Ovary (tissue), 9 donors: ENCODE measurements around the gene RNF44. TPM values are rescaled to one million over a fixed set of nuclear protein-coding genes. Genes with fewer than 3 reads are reported as not detected.
A peak's percentile ranks its signal among the peaks of the same experiment; 100 is the strongest.

Source experiments
- DNase-seq, 5 donors: peaks; one replicate each; pipeline ENCODE4 v3.0.0-alpha.2; 2019 to 2020
- H3K27ac ChIP-seq, 2 donors: fragments of 200-600 bp; one replicate each; pipeline versions ENCODE4 v1.5.1 to v1.8.0; 2019 to 2022
- H3K27me3 ChIP-seq: fragments of 200-600 bp; one replicate; pipeline ENCODE4 v1.8.0; 2022
- H3K36me3 ChIP-seq: fragments of 200-600 bp; sonication (generic); one replicate; pipeline ENCODE4 v1.5.1; 2019
- H3K4me1 ChIP-seq: one replicate; pipeline ENCODE4 v1.8.1; 2013; ENCODE audit warnings: mild to moderate bottlenecking, moderate library complexity; ENCODE audit not compliant: insufficient read depth
- H3K4me3 ChIP-seq: fragments of 200-600 bp; sonication (generic); one replicate; pipeline ENCODE4 v1.5.1; 2017
- H3K9me3 ChIP-seq, 2 donors: fragments of 200-600 bp in 1 of 2; sonication (generic) in 1 of 2; one replicate each; pipeline versions ENCODE4 v1.5.1 to v1.8.1; 2013 to 2019; ENCODE audit warnings: mild to moderate bottlenecking in 1 of 2, moderate library complexity in 1 of 2
- EP300 ChIP-seq: sonication (generic); formaldehyde crosslinking; IDR thresholded peaks from one replicate; pipeline ENCODE4 v1.6.1; 2017; ENCODE audit warnings: antibody characterized with exemption
- POLR2A ChIP-seq: fragments of 450-650 bp; IDR thresholded peaks from one replicate; pipeline ENCODE4 v1.6.1; 2017; ENCODE audit warnings: antibody characterized with exemption, mild to moderate bottlenecking, moderate library complexity
- WGBS, 3 donors: extraction: QIAGEN DNeasy Blood & Tissue Kit in 1 of 3; methylation state at CpG; one replicate each; pipeline versions ENCODE4 v1.1.5 to v1.1.7; 2013 to 2017; 5-methylcytosine and 5-hydroxymethylcytosine counted together
- intact Hi-C, 4 donors: fragments of 100-400 bp; cut with DNase I; formaldehyde crosslinking; loops; one replicate each; pipeline versions ENCODE4 v1.11.0 to v1.15.1; 2022 to 2023
- polyA plus RNA-seq, 2 donors: library from polyadenylated mRNA; stranded (reverse); fragments of 200-250 nt in 1 of 2; fragments of 350-450 nt in 1 of 2; fragmentation: Illumina TruSeq in 1 of 2; extraction: RNeasy Lipid Tissue Mini Kit (QIAGEN cat#74804) in 1 of 2; gene quantifications; one replicate each; pipeline ENCODE4 v1.2.3, GENCODE V29; 2013 to 2014
- total RNA-seq, 7 donors: library from RNA; depleted of rRNA in 2 of 7; stranded (reverse); fragments of >200 nt in 2 of 7; fragmentation: NEBNext Ultra II Directional in 3 of 7; extraction: Animal tissue kit (Norgen Biotek cat#: 25700) in 3 of 7; gene quantifications; one replicate each; pipeline versions ENCODE4 v1.1.0 to v1.2.4, GENCODE V29; 2016 to 2023
- TF ChIP-seq, protein P1 (sequence below), 3 donors: fragments of 450-650 bp in 2 of 3; fragments of 200-600 bp in 1 of 3; IDR thresholded peaks; one replicate each; pipeline versions ENCODE4 v1.5.1 to v1.8.0; 2016 to 2022; ENCODE audit warnings: antibody characterized with exemption in 3 of 3, mild to moderate bottlenecking in 1 of 3
- donor health status: DM: no; HTN: no; CAD: no; lungs with moderate emphysema.
- donor health status: DM: no; HTN: no; CAD: no.
- donor health status: Bipolar disorder and iron deficiency.
- donor health status: DM: yes; HTN: yes; CAD: no.
- donor health status: DM: no; HTN: no; CAD: no.
- donor health status: DM: yes; HTN: yes; CAD: no.

RNF44 gene
- total and polyA plus RNA-seq, 9 donors: 9.2 to 44.7 (median 30.2) TPM

DNA sequence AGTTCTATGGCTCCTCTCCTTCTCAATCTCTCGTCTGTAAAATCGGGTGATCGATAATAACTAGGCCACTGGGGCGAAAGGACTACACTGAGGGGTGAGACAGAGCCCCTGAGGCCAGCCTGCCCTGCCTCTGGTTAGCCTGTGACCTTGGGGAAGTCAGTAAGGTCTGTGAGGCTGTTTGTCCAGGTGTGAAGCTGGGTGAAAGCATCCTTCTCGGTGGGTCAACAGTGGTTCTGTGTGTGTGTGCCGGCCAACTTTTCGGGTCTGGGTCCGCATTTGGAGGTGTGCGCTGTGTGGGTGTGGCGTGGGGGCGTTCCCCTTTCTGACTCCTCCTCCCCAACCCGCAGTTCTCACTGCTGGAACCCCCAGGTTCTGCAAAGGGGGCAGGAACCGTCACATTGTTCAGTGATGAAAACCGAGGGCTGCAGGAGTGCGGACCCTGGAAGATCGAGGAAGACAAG, 5.0 kb upstream of the RNF44 start:
- peak; percentile 27 to 57 (median 44) for DNase-seq
- Histone ChIP-seq H3K36me3 (no peaks in the 10 kb centered on the region), H3K27ac (peak overlapping the region; percentile 18 to 79), H3K4me3 (peak overlapping the region; percentile 79), H3K27me3 (no peaks in the 10 kb centered on the region), H3K4me1 (peaks cover 7% of the 10 kb centered on the region), H3K9me3 (no peaks in the 10 kb centered on the region)
- TF ChIP-seq POLR2A (no peak), EP300 (no peak)
- TF ChIP-seq, protein P1, sequence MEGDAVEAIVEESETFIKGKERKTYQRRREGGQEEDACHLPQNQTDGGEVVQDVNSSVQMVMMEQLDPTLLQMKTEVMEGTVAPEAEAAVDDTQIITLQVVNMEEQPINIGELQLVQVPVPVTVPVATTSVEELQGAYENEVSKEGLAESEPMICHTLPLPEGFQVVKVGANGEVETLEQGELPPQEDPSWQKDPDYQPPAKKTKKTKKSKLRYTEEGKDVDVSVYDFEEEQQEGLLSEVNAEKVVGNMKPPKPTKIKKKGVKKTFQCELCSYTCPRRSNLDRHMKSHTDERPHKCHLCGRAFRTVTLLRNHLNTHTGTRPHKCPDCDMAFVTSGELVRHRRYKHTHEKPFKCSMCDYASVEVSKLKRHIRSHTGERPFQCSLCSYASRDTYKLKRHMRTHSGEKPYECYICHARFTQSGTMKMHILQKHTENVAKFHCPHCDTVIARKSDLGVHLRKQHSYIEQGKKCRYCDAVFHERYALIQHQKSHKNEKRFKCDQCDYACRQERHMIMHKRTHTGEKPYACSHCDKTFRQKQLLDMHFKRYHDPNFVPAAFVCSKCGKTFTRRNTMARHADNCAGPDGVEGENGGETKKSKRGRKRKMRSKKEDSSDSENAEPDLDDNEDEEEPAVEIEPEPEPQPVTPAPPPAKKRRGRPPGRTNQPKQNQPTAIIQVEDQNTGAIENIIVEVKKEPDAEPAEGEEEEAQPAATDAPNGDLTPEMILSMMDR (IDR thresholded peaks at IDR 0.05): no peak
- 42 to 56% (median 52%) methylated on average over 16 of the region's 16 CpGs for WGBS, 3 donors
- intact Hi-C loops: loop anchor here in 1 of 4 donors (5.0 to 10.0 kb wide), 2 partner anchors 95 to 127 kb away; partner anchors contain the start of genes CLTB and FAF2

DNA sequence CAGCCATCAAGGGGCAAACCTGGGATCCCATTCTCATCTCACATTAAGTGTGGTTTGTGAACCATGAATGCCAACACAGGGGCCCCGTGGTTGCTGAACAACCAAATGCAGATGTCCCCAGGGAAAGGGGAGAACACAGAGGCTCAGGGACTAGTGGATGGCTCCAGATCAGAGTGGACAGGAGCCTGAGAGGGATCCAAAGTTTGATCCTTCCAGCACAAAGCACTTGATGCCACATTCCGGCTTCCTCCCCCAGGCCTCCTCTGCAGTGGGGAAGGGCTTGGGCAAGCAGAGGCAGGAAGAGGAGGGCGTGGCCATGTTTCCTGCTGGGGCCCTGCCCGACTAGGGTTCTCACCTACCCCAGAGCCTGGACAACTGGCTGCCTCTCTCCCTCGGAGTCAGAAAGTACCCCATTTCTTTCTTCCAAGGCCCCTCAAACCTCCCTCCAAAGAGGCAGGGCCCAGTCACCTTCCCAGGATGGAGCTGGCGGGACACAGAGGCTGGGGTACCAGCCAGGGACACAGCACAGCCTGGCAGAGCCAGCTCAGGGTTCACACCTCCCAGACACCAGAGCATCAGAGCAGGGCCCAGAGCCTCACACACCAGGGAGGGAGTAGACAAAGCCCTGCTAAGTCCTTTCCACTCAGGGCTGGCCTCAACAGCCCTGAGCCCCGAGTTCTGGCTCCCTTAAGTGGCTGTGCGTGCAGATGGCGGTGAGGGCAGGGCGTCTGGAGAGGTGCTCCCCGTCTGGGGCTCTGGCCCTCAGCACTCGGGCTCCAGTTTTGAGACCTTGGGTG, 4.3 kb upstream of the RNF44 start:
- no peak overlapping the region for H3K4me3 ChIP-seq
- peak overlapping the region; percentile 18 to 79 for H3K27ac ChIP-seq
- no peaks in the 10 kb centered on the region for H3K27me3 ChIP-seq
- intact Hi-C loops: loop anchor here in 1 of 4 donors (5.0 to 10.0 kb wide), 2 partner anchors 94 to 127 kb away; partner anchors contain the start of genes CLTB and FAF2
- H3K4me1 ChIP-seq: peaks cover 7% of the 10 kb centered on the region
- H3K9me3 ChIP-seq: no peaks in the 10 kb centered on the region
- TF ChIP-seq POLR2A (no peak), EP300 (no peak)
- peak; percentile 42 to 70 (median 51) for DNase-seq
- H3K36me3 ChIP-seq: no peaks in the 10 kb centered on the region
- 62 to 66% (median 63%) methylated on average over 12 of the region's 12 CpGs for WGBS, 3 donors

DNA sequence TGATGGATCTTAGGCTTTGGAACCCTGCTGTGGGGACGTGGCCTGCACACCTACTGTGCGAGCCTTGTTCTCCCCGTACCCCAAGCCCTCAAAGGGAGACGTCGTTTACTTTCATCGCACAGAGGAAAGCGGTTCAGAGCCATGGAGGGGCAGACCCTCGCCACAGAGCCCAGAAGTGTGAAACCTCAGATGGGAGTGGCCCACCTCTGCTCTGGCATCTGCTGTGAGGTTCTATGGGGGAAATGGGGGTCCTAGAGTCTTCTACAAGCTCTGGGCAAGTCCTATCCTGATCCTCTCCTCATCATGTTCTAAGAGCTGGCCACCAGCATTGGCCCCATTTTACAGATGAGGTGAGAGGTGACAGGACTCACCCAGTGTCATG, 3.7 kb upstream of the RNF44 start:
- Histone ChIP-seq H3K4me3 (no peak overlapping the region), H3K9me3 (no peaks in the 10 kb centered on the region), H3K27ac (no peak overlapping the region), H3K4me1 (peaks cover 7% of the 10 kb centered on the region), H3K36me3 (no peaks in the 10 kb centered on the region), H3K27me3 (no peaks in the 10 kb centered on the region)
- intact Hi-C loops: loop anchor here in 1 of 4 donors (5.0 to 10.0 kb wide), 2 partner anchors 94 to 126 kb away; partner anchors contain the start of genes CLTB and FAF2
- DNase-seq: no peak
- 89 to 94% (median 90%) methylated on average over 8 of the region's 8 CpGs for WGBS, 3 donors
- TF ChIP-seq EP300 (no peak), POLR2A (no peak)
- TF ChIP-seq, protein P1 (IDR thresholded peaks at IDR 0.05): no peak

DNA sequence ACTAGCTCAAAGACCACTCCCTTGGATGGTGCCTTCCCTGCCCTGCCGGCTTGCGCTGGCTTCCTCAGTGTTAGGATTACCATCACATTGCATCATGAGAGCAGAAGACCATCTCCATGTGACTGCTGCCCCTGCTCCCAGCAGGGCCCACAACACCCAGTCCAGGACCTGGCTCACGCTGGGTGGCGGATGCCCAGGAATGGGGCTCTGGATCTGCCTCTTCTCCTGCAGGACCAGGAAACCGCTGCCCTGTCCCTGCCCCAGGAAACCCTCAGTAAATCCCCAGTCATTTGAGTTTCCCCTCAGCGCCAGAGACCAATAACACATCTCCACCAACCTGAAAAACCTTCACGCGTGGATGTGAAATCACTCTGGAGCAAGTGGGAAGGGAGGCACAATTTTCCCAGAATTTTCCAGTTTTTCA, 3.3 kb upstream of the RNF44 start:
- intact Hi-C loops: loop anchor here in 1 of 4 donors (5.0 to 10.0 kb wide), 2 partner anchors 93 to 126 kb away; partner anchors contain the start of genes CLTB and FAF2
- TF ChIP-seq EP300 (no peak), POLR2A (no peak)
- TF ChIP-seq, protein P1 (IDR thresholded peaks at IDR 0.05): no peak
- no peaks in the 10 kb centered on the region for H3K9me3 ChIP-seq

DNA sequence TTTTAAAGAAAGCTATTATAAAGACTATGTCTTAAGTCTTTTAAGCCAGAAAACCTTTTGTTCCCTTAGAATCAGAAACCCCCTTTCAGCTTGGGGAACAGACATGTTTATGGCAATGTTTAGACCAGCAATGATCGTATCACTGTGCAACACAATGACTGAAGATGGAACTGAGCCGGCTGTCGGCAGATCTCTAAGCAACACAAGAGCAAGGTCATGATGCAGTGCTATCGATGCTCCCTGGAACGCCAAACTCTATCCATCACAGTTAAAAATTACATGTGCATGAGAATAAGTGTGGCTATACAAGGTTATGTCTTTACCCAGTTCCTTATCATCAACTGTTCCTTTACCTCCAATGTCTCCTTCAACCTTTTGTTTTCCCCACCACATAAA, 1.8 kb upstream of the RNF44 start:
- Histone ChIP-seq H3K27ac (no peak overlapping the region), H3K36me3 (no peaks in the 10 kb centered on the region), H3K9me3 (no peaks in the 10 kb centered on the region), H3K4me1 (peaks cover 15% of the 10 kb centered on the region), H3K4me3 (no peak overlapping the region), H3K27me3 (no peaks in the 10 kb centered on the region)
- DNase-seq: no peak
- WGBS, 3 donors: 4 to 20% (median 14%) methylated on average over 5 of the region's 5 CpGs
- intact Hi-C loops: no loop called here
- TF ChIP-seq, protein P1 (IDR thresholded peaks at IDR 0.05): no peak
- no peak for TF ChIP-seq EP300

More for the DNA sequence above, 3.3 kb upstream of the RNF44 start:
- Histone ChIP-seq H3K27ac (no peak overlapping the region), H3K27me3 (no peaks in the 10 kb centered on the region), H3K36me3 (no peaks in the 10 kb centered on the region), H3K4me1 (peaks cover 7% of the 10 kb centered on the region), H3K4me3 (no peak overlapping the region)
- 87 to 93% (median 91%) methylated on average over 8 of the region's 8 CpGs for WGBS, 3 donors
- peak in 1 of 5 donors; percentile 23 for DNase-seq
